HCT116 (cell line): ENCODE data around the gene CACNA1C. TPM values are rescaled to one million over a fixed set of nuclear protein-coding genes. Genes with fewer than 3 reads are reported as not detected.

Experiments used
- ATAC-seq: fragments of 200-7000 bp; cut with Tn5 transposase; 2 replicates; pipeline ENCODE4 v1.9.1; 2020; ENCODE audit warnings: mild to moderate bottlenecking, moderate library complexity
- BruUV-seq: library from RNA; stranded (reverse); fragments of 400-500 nt; replicated peaks from 2 replicates; lab custom pipeline; 2021; lab: Mats Ljungman, UMichigan
- CTCF ChIA-PET: fragments of 300-600 bp; sonication (Branson Sonifier 250); formaldehyde crosslinking; loops from one replicate; lab custom pipeline; 2021; ENCODE audit warnings: antibody characterized with exemption; lab: Charles Lee
- POLR2A ChIA-PET: fragments of 300-600, 350-600 bp; sonication (Branson Sonifier 250); formaldehyde crosslinking; loops from one replicate; lab custom pipeline; 2021; ENCODE audit warnings: antibody characterized with exemption; lab: Charles Lee
- RAD21 ChIA-PET, 2 experiments: fragments of 300-600 bp; sonication (Branson Sonifier 250); formaldehyde crosslinking; loops; one replicate each; lab custom pipeline; 2023; ENCODE audit warnings: low total read pairs in 2 of 2; ENCODE audit not compliant: uncharacterized antibody in 2 of 2, unreplicated experiment in 2 of 2, low non-redundant PET in 1 of 2; lab: Charles Lee
- DNase-seq: peaks from one replicate; pipeline ENCODE4 v3.0.0-alpha.2; 2010; ENCODE audit warnings: low read depth, low spot score
- H2AFZ ChIP-seq: fragments of 200-600 bp; shearing (Covaris generic), sonication (generic); 2 replicates; pipeline ENCODE4 v1.6.1; 2017; ENCODE audit warnings: low read depth, mixed run types, mixed read lengths, antibody characterized with exemption, low read length; ENCODE audit not compliant: poor library complexity, severe bottlenecking
- H3K27ac ChIP-seq: 2 replicates; pipeline ENCODE4 v1.5.1; 2012; ENCODE audit warnings: low read depth, low read length
- H3K27me3 ChIP-seq: fragments of 200-600 bp; sonication (generic); 2 replicates; pipeline ENCODE4 v1.6.1; 2016; ENCODE audit warnings: mixed run types, low read length, mixed read lengths; ENCODE audit not compliant: insufficient read depth
- H3K36me3 ChIP-seq, 2 experiments: fragments of 200-500 bp in 1 of 2; fragments of 200-600 bp in 1 of 2; sonication (Bioruptor generic) in 1 of 2; sonication (generic) in 1 of 2; 2 replicates each; pipeline versions ENCODE4 v1.5.1 to v1.6.1; 2014 to 2016; ENCODE audit warnings: low read length in 2 of 2, inconsistent platforms in 1 of 2, mixed read lengths in 1 of 2, mixed run types in 1 of 2; ENCODE audit not compliant: insufficient read depth in 2 of 2, control insufficient read depth in 1 of 2
- H3K4me1 ChIP-seq, 2 experiments: fragments of 200-600 bp in 1 of 2; sonication (generic) in 1 of 2; 2 replicates each; pipeline versions ENCODE4 v1.5.1 to v1.6.1; 2012 to 2017; ENCODE audit warnings: low read length in 2 of 2, inconsistent platforms in 1 of 2, mild to moderate bottlenecking in 1 of 2, mixed read lengths in 1 of 2, mixed run types in 1 of 2, moderate library complexity in 1 of 2; ENCODE audit not compliant: insufficient read depth in 2 of 2, control insufficient read depth in 1 of 2
- H3K4me2 ChIP-seq: fragments of 200-600 bp; sonication (generic); 2 replicates; pipeline ENCODE4 v1.6.1; 2017; ENCODE audit warnings: mixed run types, low read length, mixed read lengths
- H3K4me3 ChIP-seq, 2 experiments: fragments of 200-600 bp in 1 of 2; sonication (generic) in 1 of 2; replicated peaks in 1 of 2; 2 replicates each; pipeline ENCODE4 v1.5.1; 2011 to 2016; ENCODE audit warnings: low read length in 2 of 2, control low read depth in 1 of 2, low read depth in 1 of 2, mild to moderate bottlenecking in 1 of 2, mixed read lengths in 1 of 2, mixed run types in 1 of 2
- H3K79me2 ChIP-seq: fragments of 200-600 bp; sonication (generic); 2 replicates; pipeline ENCODE4 v1.6.1; 2017; ENCODE audit warnings: mild to moderate bottlenecking, mixed run types, low read length, moderate library complexity, mixed read lengths; ENCODE audit not compliant: insufficient read depth
- H3K9ac ChIP-seq: fragments of 200-600 bp; sonication (generic); 2 replicates; pipeline ENCODE4 v1.6.1; 2016; ENCODE audit warnings: low read length, mixed read lengths
- H3K9me2 ChIP-seq: fragments of 200-600 bp; sonication (generic), shearing (Covaris generic); 2 replicates; pipeline ENCODE4 v1.6.1; 2017; ENCODE audit warnings: mixed run types, mild to moderate bottlenecking, moderate library complexity; ENCODE audit not compliant: insufficient read depth
- H3K9me3 ChIP-seq, 2 experiments: fragments of 200-500 bp in 1 of 2; fragments of 200-600 bp in 1 of 2; sonication (Bioruptor generic) in 1 of 2; sonication (generic) in 1 of 2; 2 replicates each; pipeline ENCODE4 v1.6.1; 2014 to 2017; ENCODE audit warnings: low read length in 2 of 2, mixed read lengths in 2 of 2, inconsistent platforms in 1 of 2, low read depth in 1 of 2, mild to moderate bottlenecking in 1 of 2, mixed run types in 1 of 2, moderate library complexity in 1 of 2; ENCODE audit not compliant: control insufficient read depth in 1 of 2, insufficient read depth in 1 of 2
- H4K20me1 ChIP-seq: fragments of 200-600 bp; sonication (generic), shearing (Covaris generic); 2 replicates; pipeline ENCODE4 v1.6.1; 2017; ENCODE audit warnings: mixed run types, mild to moderate bottlenecking, moderate library complexity; ENCODE audit not compliant: insufficient read depth
- ATF3 ChIP-seq: IDR thresholded peaks from 2 replicates; pipeline ENCODE4 v1.6.1; 2012
- CEBPB ChIP-seq: IDR thresholded peaks from 2 replicates; pipeline ENCODE4 v1.6.1; 2012; ENCODE audit warnings: low read depth
- CTCF ChIP-seq, 3 experiments: fragments of 200-600 bp in 1 of 3; sonication (generic) in 1 of 3; IDR thresholded peaks in 2 of 3; conservative IDR thresholded peaks in 1 of 3; 2 replicates each; pipeline ENCODE4 v1.5.1; 2012 to 2017; ENCODE audit warnings: low read depth in 2 of 3, low read length in 2 of 3, antibody characterized with exemption in 1 of 3, borderline replicate concordance in 1 of 3, control low read depth in 1 of 3, mild to moderate bottlenecking in 1 of 3, mixed read lengths in 1 of 3, mixed run types in 1 of 3, moderate library complexity in 1 of 3; ENCODE audit not compliant: insufficient read depth in 1 of 3
- EGR1 ChIP-seq: IDR thresholded peaks from 2 replicates; pipeline ENCODE4 v1.6.1; 2012; ENCODE audit warnings: low read depth
- ELF1 ChIP-seq: IDR thresholded peaks from 2 replicates; pipeline ENCODE4 v1.6.1; 2012; ENCODE audit warnings: low read depth, borderline replicate concordance
- EZH2 ChIP-seq: fragments of 200-600 bp; sonication (generic); IDR thresholded peaks from 2 replicates; pipeline ENCODE4 v1.6.1; 2017; ENCODE audit warnings: antibody characterized with exemption, mixed run types
- MAX ChIP-seq: IDR thresholded peaks from 2 replicates; pipeline ENCODE4 v1.6.1; 2012
- POLR2A ChIP-seq: IDR thresholded peaks from 2 replicates; pipeline ENCODE4 v1.7.0; 2011; ENCODE audit warnings: borderline replicate concordance; ENCODE audit not compliant: insufficient read depth, insufficient read length; ENCODE audit errors: extremely low read depth
- POLR2AphosphoS5 ChIP-seq: IDR thresholded peaks from 2 replicates; pipeline ENCODE4 v1.6.1; 2011; ENCODE audit warnings: mild to moderate bottlenecking, low read depth, low read length, moderate library complexity
- YY1 ChIP-seq: IDR thresholded peaks from 2 replicates; pipeline ENCODE4 v1.6.1; 2011; ENCODE audit warnings: low read length, low read depth, moderate library complexity, mild to moderate bottlenecking; ENCODE audit not compliant: insufficient replicate concordance; ENCODE audit errors: extremely low read depth
- ZFX ChIP-seq: fragments of 450-650 bp; IDR thresholded peaks from 2 replicates; pipeline ENCODE4 v1.6.1; 2017
- ZNF274 ChIP-seq: fragments of 200-500 bp; sonication (Bioruptor generic); IDR thresholded peaks from 2 replicates; pipeline ENCODE4 v1.6.1; 2014; ENCODE audit warnings: mild to moderate bottlenecking, low read depth, low read length, inconsistent platforms
- intact Hi-C: fragments of 100-400 bp; cut with micrococcal nuclease; formaldehyde crosslinking; loops from 2 replicates; pipeline ENCODE4 v1.10.0; 2022
- total RNA-seq: library from RNA; stranded (reverse); gene quantifications from one replicate; pipeline ENCODE4 v1.2.1, GENCODE V29; 2021; ENCODE audit not compliant: unreplicated experiment

Gene CACNA1C
- total RNA-seq, 1 experiment from 2014 or later = 0.05 TPM

- ChIA-PET RAD21 (no interaction called here), CTCF (no interaction called here), POLR2A (no interaction called here)
- H3K4me3 ChIP-seq = no peak overlapping the region
- H3K27me3 ChIP-seq = no peaks in the 10 kb centered on the region; the same call in 1 of the 2 replicates
- no peak overlapping the region for H3K27ac ChIP-seq
- H3K9me2 ChIP-seq = no peaks in the 10 kb centered on the region
- H4K20me1 ChIP-seq = no peaks in the 10 kb centered on the region
- H3K79me2 ChIP-seq = no peaks in the 10 kb centered on the region
- intact Hi-C loops = no loop called here
- no peaks in the 10 kb centered on the region for H3K4me1 ChIP-seq
- no TSS peak for BruUV-seq
- no peaks in the 10 kb centered on the region for H3K36me3 ChIP-seq
- no peaks in the 10 kb centered on the region for H3K9me3 ChIP-seq
- no peak overlapping the region for H3K9ac ChIP-seq
- no peak overlapping the region for H3K4me2 ChIP-seq
- no peak for ATAC-seq
- H2AFZ ChIP-seq = no peak overlapping the region
- TF ChIP-seq POLR2A (no peak), YY1 (no peak), POLR2AphosphoS5 (no peak), EZH2 (no peak)
- DNase-seq = no peak
Observed at GRCh38 chr12:2347844-2348481, 295.2 kb downstream of the CACNA1C start.

- Histone ChIP-seq H3K4me2 (no peak overlapping the region), H3K27me3 (no peaks in the 10 kb centered on the region; the same call in 1 of the 2 replicates), H3K27ac (no peak overlapping the region), H2AFZ (no peak overlapping the region), H3K4me1 (no peaks in the 10 kb centered on the region), H3K9me3 (no peaks in the 10 kb centered on the region), H3K9ac (no peak overlapping the region), H4K20me1 (no peaks in the 10 kb centered on the region), H3K4me3 (no peak overlapping the region), H3K36me3 (no peaks in the 10 kb centered on the region), H3K79me2 (no peaks in the 10 kb centered on the region), H3K9me2 (no peaks in the 10 kb centered on the region)
- RAD21 ChIA-PET = no interaction called here
- DNase-seq (no peak), ATAC-seq (no peak)
- TF ChIP-seq ZFX = no peak
- TF ChIP-seq ZNF274 = no peak
- no peak for TF ChIP-seq MAX
- no peak for TF ChIP-seq CEBPB
- no peak for TF ChIP-seq ELF1
- TF ChIP-seq CTCF (IDR thresholded peaks at IDR 0.05 in 2 of 3, conservative IDR thresholded peaks at IDR 0.05 in 1 of 3; ENCODE audit: borderline replicate concordance in 1 of 3, insufficient read depth in 1 of 3, low read depth in 2 of 3, low read length in 2 of 3) = no peak
- TF ChIP-seq ATF3 = no peak
- no peak for TF ChIP-seq EZH2
- TF ChIP-seq POLR2AphosphoS5 = no peak
- TF ChIP-seq YY1 = no peak
- TF ChIP-seq EGR1 = no peak
- no TSS peak for BruUV-seq
- CTCF ChIA-PET = interaction anchor here (0.6 kb wide), 1 partner anchor 12 kb away, joined by 3 read pairs; no protein-coding TSS in a partner anchor
- POLR2A ChIA-PET = no interaction called here
- intact Hi-C loops = no loop called here
Observed at GRCh38 chr12:2348482-2348852, 295.7 kb downstream of the CACNA1C start.
